PC-3 (cell line): ENCODE measurements around the gene CLRN3. TPM values are rescaled to one million over a fixed set of nuclear protein-coding genes. Genes with fewer than 3 reads are reported as not detected.

Experiments
- ATAC-seq: fragments of 200-7000 bp; cut with Tn5 transposase; 2 replicates; pipeline ENCODE4 v1.9.1; 2020; ENCODE audit warnings: mild to moderate bottlenecking, moderate library complexity
- BruUV-seq: library from RNA; stranded (reverse); fragments of 400-500 nt; replicated peaks from 2 replicates; lab custom pipeline; 2021; lab: Mats Ljungman, UMichigan
- CTCF ChIA-PET: fragments of 300-600 bp; sonication (Branson Sonifier 250); formaldehyde crosslinking; loops from one replicate; lab custom pipeline; 2022; ENCODE audit warnings: antibody characterized with exemption; lab: Charles Lee
- POLR2A ChIA-PET: fragments of 300-600 bp; sonication (Branson Sonifier 250); formaldehyde crosslinking; loops from one replicate; lab custom pipeline; 2022; ENCODE audit warnings: antibody characterized with exemption; ENCODE audit not compliant: unreplicated experiment; lab: Charles Lee
- DNase-seq: peaks from one replicate; pipeline ENCODE4 v3.0.0-alpha.2; 2015
- H2AFZ ChIP-seq: fragments of 300-600 bp; sonication (generic); 2 replicates; pipeline ENCODE4 v1.6.0; 2016; ENCODE audit warnings: antibody characterized with exemption, low read length
- H3F3A ChIP-seq: fragments of 300-600 bp; sonication (generic); one replicate; pipeline ENCODE4 v1.6.0; 2017; ENCODE audit warnings: antibody characterized with exemption, low read length, control low read depth, mild to moderate bottlenecking; ENCODE audit not compliant: unreplicated experiment
- H3K27ac ChIP-seq: fragments of 300-600 bp; sonication (generic); 2 replicates; pipeline ENCODE4 v1.5.1; 2016; ENCODE audit warnings: mild to moderate bottlenecking, low read length
- H3K27me3 ChIP-seq: fragments of 300-600 bp; sonication (generic); 2 replicates; pipeline ENCODE4 v1.6.1; 2016; ENCODE audit warnings: low read length, mixed read lengths
- H3K36me3 ChIP-seq: fragments of 300-600 bp; sonication (generic); 2 replicates; pipeline ENCODE4 v1.6.1; 2016; ENCODE audit warnings: low read depth, mixed run types, low read length, mixed read lengths
- H3K4me1 ChIP-seq: fragments of 300-600 bp; sonication (generic); 2 replicates; pipeline ENCODE4 v1.5.1; 2016; ENCODE audit warnings: low read length; ENCODE audit not compliant: insufficient read depth
- H3K4me2 ChIP-seq: fragments of 300-600 bp; sonication (generic); 2 replicates; pipeline ENCODE4 v1.6.0; 2016; ENCODE audit warnings: low read length
- H3K4me3 ChIP-seq: fragments of 300-600 bp; sonication (generic); 2 replicates; pipeline ENCODE4 v1.5.1; 2016; ENCODE audit warnings: mild to moderate bottlenecking, low read length, mixed read lengths
- H3K79me2 ChIP-seq: fragments of 300-600 bp; sonication (generic); 2 replicates; pipeline ENCODE4 v1.6.1; 2017; ENCODE audit warnings: low read length, mixed read lengths
- H3K9ac ChIP-seq: fragments of 300-600 bp; sonication (generic); 2 replicates; pipeline ENCODE4 v1.6.0; 2016; ENCODE audit warnings: mild to moderate bottlenecking, low read length
- H3K9me2 ChIP-seq: fragments of 300-600 bp; sonication (generic); replicated peaks from 2 replicates; pipeline ENCODE4 v1.6.1; 2016; ENCODE audit warnings: mixed run types, low read length, mixed read lengths
- H3K9me3 ChIP-seq: fragments of 300-600 bp; sonication (generic); 2 replicates; pipeline ENCODE4 v1.6.1; 2016; ENCODE audit warnings: low read length, mixed read lengths
- H4K20me1 ChIP-seq: fragments of 300-600 bp; sonication (generic); 2 replicates; pipeline ENCODE4 v1.6.1; 2016; ENCODE audit warnings: low read length, mixed read lengths
- EZH2 ChIP-seq: fragments of 300-600 bp; sonication (generic); IDR thresholded peaks from one replicate; pipeline ENCODE4 v1.6.1; 2017; ENCODE audit warnings: antibody characterized with exemption, mild to moderate bottlenecking, low read length; ENCODE audit not compliant: unreplicated experiment
- EZH2phosphoT487 ChIP-seq: fragments of 300-600 bp; sonication (generic); IDR thresholded peaks from 2 replicates; pipeline ENCODE4 v1.6.1; 2018; ENCODE audit warnings: mild to moderate bottlenecking, antibody characterized with exemption, low read length, borderline replicate concordance
- intact Hi-C: fragments of 100-400 bp; cut with micrococcal nuclease; formaldehyde crosslinking; loops from 2 replicates; pipeline ENCODE4 v1.9.0; 2023
- total RNA-seq: library from RNA; depleted of rRNA; stranded (reverse); fragments of >200 nt; gene quantifications from 2 replicates; pipeline ENCODE4 v1.2.3, GENCODE V29; 2014
- TF ChIP-seq, protein P1 (sequence below): fragments of 300-600 bp; sonication (generic); conservative IDR thresholded peaks from 2 replicates; pipeline ENCODE4 v1.5.1; 2017; ENCODE audit warnings: antibody characterized with exemption, low read depth, mild to moderate bottlenecking, low read length

The CLRN3 gene
- total RNA-seq, 1 experiment from 2014 or later: not detected

DNA sequence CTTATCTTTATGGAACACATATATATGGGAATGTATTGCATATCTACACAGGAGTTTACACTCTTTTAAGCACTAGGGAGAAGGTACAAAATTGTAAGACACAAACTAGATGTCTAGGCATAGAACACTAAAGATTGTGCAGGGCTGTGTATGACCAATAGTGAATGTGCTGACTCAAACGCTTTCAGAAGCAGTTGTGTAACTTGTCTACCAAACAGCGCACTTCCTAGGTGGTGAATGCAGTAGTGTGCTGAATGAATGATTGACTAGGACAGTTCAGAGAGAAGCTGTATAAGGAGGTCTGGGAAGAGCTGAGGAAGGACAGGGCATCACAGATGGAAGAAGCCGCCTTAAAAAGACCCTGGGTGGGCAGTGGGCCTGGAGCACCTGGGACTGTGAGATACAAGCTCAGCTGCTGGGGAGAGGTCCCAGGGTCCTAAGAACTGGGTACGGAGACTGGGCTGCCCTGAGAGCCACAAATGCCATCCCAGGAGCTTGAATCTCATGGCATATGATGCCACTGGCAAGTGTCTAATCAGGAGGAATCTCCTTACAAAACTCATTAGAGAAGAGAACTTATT lies 14.2 kb downstream of the CLRN3 start:
- ATAC-seq: no peak

DNA sequence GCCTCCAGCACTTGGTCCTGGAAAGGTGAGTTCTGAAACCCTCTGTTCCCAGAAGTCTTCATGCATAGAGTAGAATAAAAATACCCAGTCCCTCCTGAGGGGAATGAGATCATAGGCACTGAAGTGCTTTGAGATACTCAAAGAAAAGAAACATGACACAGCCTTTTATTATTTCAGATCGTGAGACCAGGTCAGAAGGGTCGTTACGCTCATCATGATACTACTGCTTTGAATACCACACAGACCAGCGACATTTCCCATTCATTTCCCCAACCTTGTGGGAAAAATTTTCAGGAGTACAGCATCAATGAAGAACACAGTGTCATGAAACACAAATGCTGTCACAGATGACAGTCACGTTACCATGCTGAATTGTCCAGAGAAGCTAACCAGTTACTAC lies 15.0 kb downstream of the CLRN3 start:
- no peak for DNase-seq
- H3K9me2 ChIP-seq: no peaks in the 10 kb centered on the region
- CTCF ChIA-PET: no interaction called here
- H3K9me3 ChIP-seq: no peaks in the 10 kb centered on the region
- peaks cover 11% of the 10 kb centered on the region for H3K27me3 ChIP-seq
- POLR2A ChIA-PET: no interaction called here
- no peaks in the 10 kb centered on the region for H4K20me1 ChIP-seq
- no peak overlapping the region for H3K4me2 ChIP-seq
- no peak overlapping the region for H3K27ac ChIP-seq
- no peak overlapping the region for H2AFZ ChIP-seq
- H3K9ac ChIP-seq: no peak overlapping the region
- H3K36me3 ChIP-seq: no peaks in the 10 kb centered on the region
- no peak for ATAC-seq
- no peak for TF ChIP-seq EZH2
- TF ChIP-seq EZH2phosphoT487: no peak
- TF ChIP-seq, protein P1, sequence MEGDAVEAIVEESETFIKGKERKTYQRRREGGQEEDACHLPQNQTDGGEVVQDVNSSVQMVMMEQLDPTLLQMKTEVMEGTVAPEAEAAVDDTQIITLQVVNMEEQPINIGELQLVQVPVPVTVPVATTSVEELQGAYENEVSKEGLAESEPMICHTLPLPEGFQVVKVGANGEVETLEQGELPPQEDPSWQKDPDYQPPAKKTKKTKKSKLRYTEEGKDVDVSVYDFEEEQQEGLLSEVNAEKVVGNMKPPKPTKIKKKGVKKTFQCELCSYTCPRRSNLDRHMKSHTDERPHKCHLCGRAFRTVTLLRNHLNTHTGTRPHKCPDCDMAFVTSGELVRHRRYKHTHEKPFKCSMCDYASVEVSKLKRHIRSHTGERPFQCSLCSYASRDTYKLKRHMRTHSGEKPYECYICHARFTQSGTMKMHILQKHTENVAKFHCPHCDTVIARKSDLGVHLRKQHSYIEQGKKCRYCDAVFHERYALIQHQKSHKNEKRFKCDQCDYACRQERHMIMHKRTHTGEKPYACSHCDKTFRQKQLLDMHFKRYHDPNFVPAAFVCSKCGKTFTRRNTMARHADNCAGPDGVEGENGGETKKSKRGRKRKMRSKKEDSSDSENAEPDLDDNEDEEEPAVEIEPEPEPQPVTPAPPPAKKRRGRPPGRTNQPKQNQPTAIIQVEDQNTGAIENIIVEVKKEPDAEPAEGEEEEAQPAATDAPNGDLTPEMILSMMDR: no peak
- intact Hi-C loops: no loop called here
- no peaks in the 10 kb centered on the region for H3K4me1 ChIP-seq
- H3K4me3 ChIP-seq: no peak overlapping the region
- no TSS peak for BruUV-seq
- no peaks in the 10 kb centered on the region for H3K79me2 ChIP-seq
- no peaks in the 10 kb centered on the region for H3F3A ChIP-seq

More for the DNA sequence above, 14.2 kb downstream of the CLRN3 start:
- H3K79me2 ChIP-seq: no peaks in the 10 kb centered on the region
- H4K20me1 ChIP-seq: no peaks in the 10 kb centered on the region
- peaks cover 11% of the 10 kb centered on the region for H3K27me3 ChIP-seq
- BruUV-seq: no TSS peak
- no peak overlapping the region for H3K4me3 ChIP-seq
- POLR2A ChIA-PET: no interaction called here
- no peak overlapping the region for H3K9ac ChIP-seq
- H3K9me2 ChIP-seq: no peaks in the 10 kb centered on the region
- H3K36me3 ChIP-seq: no peaks in the 10 kb centered on the region
- no peaks in the 10 kb centered on the region for H3F3A ChIP-seq
- TF ChIP-seq EZH2: no peak
- TF ChIP-seq, protein P1: no peak
- CTCF ChIA-PET: no interaction called here
- H3K4me1 ChIP-seq: no peaks in the 10 kb centered on the region
- H2AFZ ChIP-seq: no peak overlapping the region
- DNase-seq: no peak
- H3K9me3 ChIP-seq: no peaks in the 10 kb centered on the region
- intact Hi-C loops: no loop called here
- no peak overlapping the region for H3K27ac ChIP-seq
- no peak overlapping the region for H3K4me2 ChIP-seq

DNA sequence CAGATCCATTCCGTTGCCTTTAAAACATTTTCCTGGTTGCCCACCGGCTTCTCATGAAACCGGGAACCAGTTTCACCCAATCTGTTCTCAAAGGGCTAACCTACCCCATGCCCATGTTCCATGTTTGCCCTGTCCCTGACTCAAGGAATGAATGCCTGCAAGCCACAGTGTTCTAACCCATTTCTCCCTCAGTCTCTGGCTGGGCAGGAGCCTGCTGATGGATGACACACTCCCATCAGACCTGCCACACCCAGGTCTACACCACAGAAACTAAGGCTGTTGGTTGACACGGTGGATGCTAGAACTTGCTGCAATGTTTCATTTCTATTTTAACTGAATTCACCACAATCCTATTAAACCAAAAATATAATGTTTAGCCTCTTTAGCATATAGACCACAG lies 15.6 kb downstream of the CLRN3 start:
- H3K79me2 ChIP-seq: no peaks in the 10 kb centered on the region
- ChIA-PET POLR2A (no interaction called here), CTCF (no interaction called here)
- no peak overlapping the region for H3K4me2 ChIP-seq
- H3K27me3 ChIP-seq: peaks cover 11% of the 10 kb centered on the region
- BruUV-seq: no TSS peak
- H3K9ac ChIP-seq: no peak overlapping the region
- DNase-seq: no peak
- intact Hi-C loops: no loop called here
- no peaks in the 10 kb centered on the region for H4K20me1 ChIP-seq
- TF ChIP-seq EZH2 (no peak), EZH2phosphoT487 (no peak)
- TF ChIP-seq, protein P1: no peak
- H3F3A ChIP-seq: no peaks in the 10 kb centered on the region
- no peaks in the 10 kb centered on the region for H3K9me3 ChIP-seq
- no peak for ATAC-seq
- no peaks in the 10 kb centered on the region for H3K4me1 ChIP-seq
- no peaks in the 10 kb centered on the region for H3K9me2 ChIP-seq
- H3K27ac ChIP-seq: no peak overlapping the region
- no peaks in the 10 kb centered on the region for H3K36me3 ChIP-seq
- no peak overlapping the region for H2AFZ ChIP-seq
- no peak overlapping the region for H3K4me3 ChIP-seq
